Thyroid gland (tissue), 4 donors: Measurements from ENCODE around the gene PANK3.

Experiments
- POLR2A ChIP-seq, 2 donors: fragments of 450-650 bp; IDR thresholded peaks; one replicate each; pipeline ENCODE4 v1.6.1; 2017; ENCODE audit warnings: antibody characterized with exemption in 2 of 2, mild to moderate bottlenecking in 2 of 2, moderate library complexity in 1 of 2
- TF ChIP-seq, protein P1 (sequence below), 6 experiments: fragments of 200-600 bp in 3 of 6; fragments of 450-650 bp in 3 of 6; sonication (generic) in 3 of 6; IDR thresholded peaks; one replicate each; pipeline ENCODE4 v1.5.1; 2016 to 2019; ENCODE audit warnings: antibody characterized with exemption in 6 of 6, mild to moderate bottlenecking in 2 of 6, inconsistent platforms in 1 of 6, moderate library complexity in 1 of 6

DNA sequence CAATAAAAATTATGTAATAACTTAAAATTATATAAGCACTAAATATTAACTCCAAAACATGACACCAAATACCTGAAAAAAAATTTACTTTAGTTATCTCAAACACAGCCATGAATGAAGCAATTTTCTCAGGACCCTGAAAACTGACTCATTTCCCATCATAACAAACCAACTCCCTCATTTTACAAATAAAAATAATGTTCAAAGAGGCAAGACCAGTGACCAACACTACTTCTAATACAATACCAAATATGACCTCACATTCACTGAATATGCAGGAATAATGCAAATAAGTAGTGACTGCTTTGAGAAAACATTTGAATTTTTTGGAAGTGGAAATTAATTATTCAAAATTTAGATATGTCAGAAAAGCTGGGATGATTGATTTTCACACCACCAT lies 28.5 kb downstream of the PANK3 start:
- TF ChIP-seq, protein P1, sequence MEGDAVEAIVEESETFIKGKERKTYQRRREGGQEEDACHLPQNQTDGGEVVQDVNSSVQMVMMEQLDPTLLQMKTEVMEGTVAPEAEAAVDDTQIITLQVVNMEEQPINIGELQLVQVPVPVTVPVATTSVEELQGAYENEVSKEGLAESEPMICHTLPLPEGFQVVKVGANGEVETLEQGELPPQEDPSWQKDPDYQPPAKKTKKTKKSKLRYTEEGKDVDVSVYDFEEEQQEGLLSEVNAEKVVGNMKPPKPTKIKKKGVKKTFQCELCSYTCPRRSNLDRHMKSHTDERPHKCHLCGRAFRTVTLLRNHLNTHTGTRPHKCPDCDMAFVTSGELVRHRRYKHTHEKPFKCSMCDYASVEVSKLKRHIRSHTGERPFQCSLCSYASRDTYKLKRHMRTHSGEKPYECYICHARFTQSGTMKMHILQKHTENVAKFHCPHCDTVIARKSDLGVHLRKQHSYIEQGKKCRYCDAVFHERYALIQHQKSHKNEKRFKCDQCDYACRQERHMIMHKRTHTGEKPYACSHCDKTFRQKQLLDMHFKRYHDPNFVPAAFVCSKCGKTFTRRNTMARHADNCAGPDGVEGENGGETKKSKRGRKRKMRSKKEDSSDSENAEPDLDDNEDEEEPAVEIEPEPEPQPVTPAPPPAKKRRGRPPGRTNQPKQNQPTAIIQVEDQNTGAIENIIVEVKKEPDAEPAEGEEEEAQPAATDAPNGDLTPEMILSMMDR (IDR thresholded peaks at IDR 0.05), result no peak
- TF ChIP-seq POLR2A (IDR thresholded peaks at IDR 0.05), result no peak
